K562 (cell line): ENCODE measurements around the gene ANKRD33. TPM values are rescaled to one million over a fixed set of nuclear protein-coding genes. Genes with fewer than 3 reads are reported as not detected.

Experiments
- CAMTA2 ChIP-seq: fragments of 250-450 bp; sonication (Bioruptor Pico); conservative IDR thresholded peaks from 2 replicates; pipeline ENCODE4 v1.5.1; 2022
- DPF2 ChIP-seq: fragments of 450-650 bp; IDR thresholded peaks from 2 replicates; pipeline ENCODE4 v1.6.1; 2016
- FOSL1 ChIP-seq: fragments of 200-800 bp; sonication (Bioruptor generic); conservative IDR thresholded peaks from 2 replicates; pipeline ENCODE4 v1.6.1; 2016; ENCODE audit warnings: missing genetic modification characterization, missing compliant biosample characterization
- GATAD2B ChIP-seq: fragments of 450-650 bp; IDR thresholded peaks from 2 replicates; pipeline ENCODE4 v1.6.1; 2017; ENCODE audit warnings: mild to moderate bottlenecking, borderline replicate concordance
- MEIS2 ChIP-seq: fragments of 450-650 bp; IDR thresholded peaks from 2 replicates; pipeline ENCODE4 v1.6.1; 2014; ENCODE audit warnings: mild to moderate bottlenecking; ENCODE audit not compliant: partially characterized antibody
- MTA2 ChIP-seq: fragments of 450-650 bp; IDR thresholded peaks from 2 replicates; pipeline ENCODE4 v1.6.1; 2016; ENCODE audit warnings: low read depth
- NCOA6 ChIP-seq: fragments of 450-650 bp; IDR thresholded peaks from 2 replicates; pipeline ENCODE4 v1.6.1; 2017; ENCODE audit warnings: mild to moderate bottlenecking
- NR2C1 ChIP-seq, 2 experiments: fragments of 450-650 bp; IDR thresholded peaks; 2 replicates each; pipeline ENCODE4 v1.6.1; 2017; ENCODE audit warnings: mild to moderate bottlenecking in 2 of 2, antibody characterized with exemption in 1 of 2, inconsistent platforms in 1 of 2, missing compliant biosample characterization in 1 of 2, missing genetic modification characterization in 1 of 2
- NR3C1 ChIP-seq: sonication (generic); formaldehyde crosslinking; IDR thresholded peaks from 2 replicates; pipeline ENCODE4 v1.8.1; 2022; ENCODE audit warnings: missing genetic modification reagents
- NR4A1 ChIP-seq, 2 experiments: fragments of 250-450 bp in 1 of 2; fragments of 450-650 bp in 1 of 2; sonication (Bioruptor Pico) in 1 of 2; IDR thresholded peaks; 2 replicates each; pipeline versions ENCODE4 v1.4.0 to v1.6.1; 2016 to 2020; ENCODE audit warnings: mild to moderate bottlenecking in 2 of 2, missing compliant biosample characterization in 1 of 2, missing genetic modification characterization in 1 of 2, moderate library complexity in 1 of 2
- PHF8 ChIP-seq: fragments of 200-600 bp; sonication (generic); IDR thresholded peaks from 2 replicates; pipeline ENCODE4 v1.6.1; 2012; ENCODE audit warnings: mixed run types, mild to moderate bottlenecking, inconsistent platforms, low read length, moderate library complexity, borderline replicate concordance
- RFX1 ChIP-seq: fragments of 450-650 bp; IDR thresholded peaks from 2 replicates; pipeline ENCODE4 v1.6.1; 2016; ENCODE audit warnings: mild to moderate bottlenecking, moderate library complexity
- SAFB ChIP-seq: fragments of 200-400 bp; formaldehyde crosslinking; IDR thresholded peaks from 2 replicates; pipeline ENCODE4 v1.6.1; 2017; ENCODE audit warnings: low read depth, low read length, borderline replicate concordance
- SMARCE1 ChIP-seq: fragments of 450-650 bp; IDR thresholded peaks from 2 replicates; pipeline ENCODE4 v1.7.1; 2016; ENCODE audit warnings: mild to moderate bottlenecking
- SREBF2 ChIP-seq: sonication (generic); formaldehyde crosslinking; IDR thresholded peaks from 2 replicates; pipeline ENCODE4 v1.4.0; 2020; ENCODE audit warnings: mild to moderate bottlenecking, missing genetic modification reagents
- ZBTB33 ChIP-seq: sonication (generic); formaldehyde crosslinking; IDR thresholded peaks from 2 replicates; pipeline ENCODE4 v1.8.1; 2023; ENCODE audit warnings: mild to moderate bottlenecking, missing genetic modification reagents
- ZFP36 ChIP-seq: fragments of 150-350 bp; IDR thresholded peaks from 2 replicates; pipeline ENCODE4 v1.6.1; 2018; ENCODE audit warnings: low read length, low read depth; ENCODE audit not compliant: partially characterized antibody
- ZNF699 ChIP-seq: fragments of 250-450 bp; sonication (Bioruptor Pico); IDR thresholded peaks from 2 replicates; pipeline ENCODE4 v1.8.0; 2021; ENCODE audit warnings: mild to moderate bottlenecking, moderate library complexity; ENCODE audit not compliant: insufficient replicate concordance
- polyA plus RNA-seq, 8 experiments: library from polyadenylated mRNA; depleted of rRNA in 4 of 8; stranded (reverse) in 5 of 8; unstranded in 3 of 8; fragments of >200 nt; fragmentation: Nextera tagmentation in 2 of 8; fragmentation: Illumina TruSeq in 1 of 8; extraction: Ambion mirVana in 2 of 8; extraction: Trizol in 1 of 8; gene quantifications; 2 replicates each; pipeline versions ENCODE4 v1.2.1 to v1.2.3, GENCODE V29; 2011 to 2014; ENCODE audit warnings: inconsistent platforms in 1 of 8, missing spikeins in 1 of 8
- total RNA-seq, 7 experiments: library from RNA; depleted of rRNA in 6 of 7; stranded (reverse); fragments of >200 nt in 6 of 7; fragmentation: Illumina TruSeq in 2 of 7; extraction: Trizol in 2 of 7; gene quantifications; 2 replicates each; pipeline versions ENCODE4 v1.2.1 to v1.2.3, GENCODE V29; 2011 to 2021; ENCODE audit warnings: low replicate concordance in 1 of 7
- TF ChIP-seq, protein P1 (sequence below): fragments of 450-650 bp; IDR thresholded peaks from 2 replicates; pipeline ENCODE4 v1.6.1; 2017; ENCODE audit warnings: antibody characterized with exemption, mild to moderate bottlenecking
- TF ChIP-seq, protein P2 (sequence below): fragments of 450-650 bp; IDR thresholded peaks from 2 replicates; pipeline ENCODE4 v1.7.0; 2016; ENCODE audit warnings: borderline replicate concordance

ANKRD33 gene
- total and polyA plus RNA-seq, 9 of the 15 experiments (the other 6 are each of a cell fraction or from before 2014, with no cell fraction given) = 0.04 to 0.11 (median 0.07) TPM; not detected in 4

DNA sequence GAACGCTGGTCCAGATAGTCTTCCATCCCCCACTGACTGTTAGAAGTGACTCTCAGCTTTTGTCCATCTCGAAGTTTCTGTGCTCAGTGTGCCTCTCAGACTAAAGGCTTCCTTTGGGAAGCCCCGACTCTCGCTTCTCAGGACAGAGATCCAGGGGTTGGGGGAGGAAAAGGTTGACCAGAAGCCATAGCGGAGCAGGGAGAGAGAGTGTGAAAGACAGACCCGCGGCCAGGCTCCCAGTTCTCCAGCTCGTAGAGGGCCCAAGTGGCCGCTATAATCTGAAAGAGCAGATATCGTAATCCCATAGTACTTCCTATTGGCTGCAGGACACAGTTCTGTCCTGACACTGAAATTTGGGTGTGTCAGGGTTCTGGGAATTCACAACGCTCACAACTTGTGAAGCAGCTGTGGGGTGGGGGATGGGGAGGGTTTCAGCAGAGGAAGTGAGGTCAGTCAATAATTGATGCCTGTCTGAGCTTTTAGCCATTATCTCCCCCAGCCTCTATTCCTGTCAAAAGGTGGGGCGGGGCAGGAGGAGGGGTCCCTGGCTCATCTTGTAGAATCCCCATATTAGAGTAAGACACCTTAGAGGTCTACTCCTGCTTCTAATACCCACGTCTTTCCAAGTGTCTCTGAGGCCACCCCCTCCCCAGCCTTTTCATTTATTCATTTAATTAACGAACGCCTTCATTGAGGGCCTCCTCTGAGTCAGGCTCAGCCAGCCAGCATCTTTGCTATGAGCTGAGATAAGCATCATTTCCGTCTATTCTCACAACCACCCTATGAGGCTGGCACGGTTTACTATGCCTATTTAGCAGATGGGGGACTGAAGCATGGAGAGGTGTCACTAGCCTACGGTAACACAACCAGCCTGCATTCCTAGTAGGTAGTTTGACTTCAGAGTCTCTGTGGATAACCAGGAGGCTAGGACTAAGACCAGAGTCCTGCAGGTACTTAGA is 17.8 kb downstream of the ANKRD33 start (continued):
- TF ChIP-seq ZBTB33 (CRISPR knock-in tag) (no peak), ZNF699 (CRISPR knock-in tag) (no peak), CAMTA2 (CRISPR knock-in tag) (no peak), RFX1 (no peak), ZFP36 (no peak), NR4A1 (CRISPR knock-in tag; IDR thresholded peaks at IDR 0.05) (no peak), NR4A1 (tag; IDR thresholded peaks at IDR 0.05) (no peak), SMARCE1 (no peak; the same call in 1 of the 2 replicates), SAFB (no peak), NR2C1 (IDR thresholded peaks at IDR 0.05) (no peak), NR2C1 (tag; IDR thresholded peaks at IDR 0.05) (no peak), SREBF2 (CRISPR knock-in tag) (no peak), GATAD2B (0 out of 2 replicates have a peak, but pooled peaks have one; percentile 32), MTA2 (peak; percentile 37; the same call in 1 of the 2 replicates), FOSL1 (tag) (peak; percentile 73), MEIS2 (peak; percentile 91), DPF2 (peak; percentile 71), NCOA6 (no peak), NR3C1 (no peak), PHF8 (peak; percentile 66; the same call in 1 of the 2 replicates)
- TF ChIP-seq, protein P1, sequence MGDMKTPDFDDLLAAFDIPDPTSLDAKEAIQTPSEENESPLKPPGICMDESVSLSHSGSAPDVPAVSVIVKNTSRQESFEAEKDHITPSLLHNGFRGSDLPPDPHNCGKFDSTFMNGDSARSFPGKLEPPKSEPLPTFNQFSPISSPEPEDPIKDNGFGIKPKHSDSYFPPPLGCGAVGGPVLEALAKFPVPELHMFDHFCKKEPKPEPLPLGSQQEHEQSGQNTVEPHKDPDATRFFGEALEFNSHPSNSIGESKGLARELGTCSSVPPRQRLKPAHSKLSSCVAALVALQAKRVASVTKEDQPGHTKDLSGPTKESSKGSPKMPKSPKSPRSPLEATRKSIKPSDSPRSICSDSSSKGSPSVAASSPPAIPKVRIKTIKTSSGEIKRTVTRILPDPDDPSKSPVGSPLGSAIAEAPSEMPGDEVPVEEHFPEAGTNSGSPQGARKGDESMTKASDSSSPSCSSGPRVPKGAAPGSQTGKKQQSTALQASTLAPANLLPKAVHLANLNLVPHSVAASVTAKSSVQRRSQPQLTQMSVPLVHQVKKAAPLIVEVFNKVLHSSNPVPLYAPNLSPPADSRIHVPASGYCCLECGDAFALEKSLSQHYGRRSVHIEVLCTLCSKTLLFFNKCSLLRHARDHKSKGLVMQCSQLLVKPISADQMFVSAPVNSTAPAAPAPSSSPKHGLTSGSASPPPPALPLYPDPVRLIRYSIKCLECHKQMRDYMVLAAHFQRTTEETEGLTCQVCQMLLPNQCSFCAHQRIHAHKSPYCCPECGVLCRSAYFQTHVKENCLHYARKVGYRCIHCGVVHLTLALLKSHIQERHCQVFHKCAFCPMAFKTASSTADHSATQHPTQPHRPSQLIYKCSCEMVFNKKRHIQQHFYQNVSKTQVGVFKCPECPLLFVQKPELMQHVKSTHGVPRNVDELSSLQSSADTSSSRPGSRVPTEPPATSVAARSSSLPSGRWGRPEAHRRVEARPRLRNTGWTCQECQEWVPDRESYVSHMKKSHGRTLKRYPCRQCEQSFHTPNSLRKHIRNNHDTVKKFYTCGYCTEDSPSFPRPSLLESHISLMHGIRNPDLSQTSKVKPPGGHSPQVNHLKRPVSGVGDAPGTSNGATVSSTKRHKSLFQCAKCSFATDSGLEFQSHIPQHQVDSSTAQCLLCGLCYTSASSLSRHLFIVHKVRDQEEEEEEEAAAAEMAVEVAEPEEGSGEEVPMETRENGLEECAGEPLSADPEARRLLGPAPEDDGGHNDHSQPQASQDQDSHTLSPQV = peak; percentile 62
- TF ChIP-seq, protein P2, sequence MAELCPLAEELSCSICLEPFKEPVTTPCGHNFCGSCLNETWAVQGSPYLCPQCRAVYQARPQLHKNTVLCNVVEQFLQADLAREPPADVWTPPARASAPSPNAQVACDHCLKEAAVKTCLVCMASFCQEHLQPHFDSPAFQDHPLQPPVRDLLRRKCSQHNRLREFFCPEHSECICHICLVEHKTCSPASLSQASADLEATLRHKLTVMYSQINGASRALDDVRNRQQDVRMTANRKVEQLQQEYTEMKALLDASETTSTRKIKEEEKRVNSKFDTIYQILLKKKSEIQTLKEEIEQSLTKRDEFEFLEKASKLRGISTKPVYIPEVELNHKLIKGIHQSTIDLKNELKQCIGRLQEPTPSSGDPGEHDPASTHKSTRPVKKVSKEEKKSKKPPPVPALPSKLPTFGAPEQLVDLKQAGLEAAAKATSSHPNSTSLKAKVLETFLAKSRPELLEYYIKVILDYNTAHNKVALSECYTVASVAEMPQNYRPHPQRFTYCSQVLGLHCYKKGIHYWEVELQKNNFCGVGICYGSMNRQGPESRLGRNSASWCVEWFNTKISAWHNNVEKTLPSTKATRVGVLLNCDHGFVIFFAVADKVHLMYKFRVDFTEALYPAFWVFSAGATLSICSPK = no peak
